Measurements from ENCODE around the gene SEPTIN10.
"Not testable (repeated sequence)": the region's sequence is repeated elsewhere in the genome, so short reads cannot be mapped to it uniquely, and the experiment has no call there.

The SEPTIN10 gene

GRCh38 chr2:109602617-109603188, 11.1 kb downstream of the SEPTIN10 start:
- DNase-seq (ENCODE audit: low read depth, low spot score) = no peak

DNA sequence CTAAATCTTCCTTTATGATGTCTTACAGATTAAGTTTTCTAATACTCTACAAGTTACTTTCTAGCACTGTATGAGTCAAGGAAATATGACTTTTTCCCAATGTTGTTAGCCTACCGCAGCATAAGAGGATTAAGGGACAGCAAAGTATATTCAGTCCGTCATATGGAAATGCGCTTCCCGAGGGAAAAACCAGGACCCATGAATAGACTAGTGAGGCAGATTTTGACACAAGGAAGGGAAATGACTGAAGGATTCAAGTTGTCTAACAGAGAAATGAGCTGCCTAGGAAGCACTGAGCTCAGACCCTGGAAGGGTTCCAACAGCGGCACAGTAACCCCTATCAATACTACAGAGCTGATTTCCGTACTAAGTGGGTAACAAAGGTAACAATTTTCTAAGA, 12.0 kb downstream of the SEPTIN10 start:
- no peak for DNase-seq (ENCODE audit: low read depth, low spot score)

- DNase-seq (ENCODE audit: low read depth, low spot score) = no peak
Measured at GRCh38 chr2:109597283-109597682, 16.5 kb downstream of the SEPTIN10 start.

DNA sequence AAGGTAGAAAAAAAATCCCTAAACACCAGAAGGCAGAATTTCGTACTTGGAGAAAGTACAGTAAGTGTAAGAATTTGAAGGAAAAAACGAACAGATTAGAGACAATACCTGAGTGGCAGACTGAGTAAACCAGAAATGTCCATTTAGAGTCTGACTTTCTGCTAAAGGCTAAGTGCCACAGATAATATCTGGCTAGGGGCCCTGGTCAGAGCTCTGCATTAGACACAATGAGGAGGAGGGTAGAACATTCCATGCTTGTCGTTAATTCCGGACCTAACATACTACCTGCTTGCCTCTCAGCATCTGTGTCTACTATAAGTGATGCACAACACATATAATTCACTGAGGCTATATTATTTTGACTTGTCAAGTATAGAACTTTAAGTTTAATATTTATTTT, 18.1 kb downstream of the SEPTIN10 start:
- DNase-seq (ENCODE audit: low read depth, low spot score) = no peak

- DNase-seq (ENCODE audit: low read depth, low spot score) = no peak
Measured at GRCh38 chr2:109594246-109594885, 19.4 kb downstream of the SEPTIN10 start.

DNA sequence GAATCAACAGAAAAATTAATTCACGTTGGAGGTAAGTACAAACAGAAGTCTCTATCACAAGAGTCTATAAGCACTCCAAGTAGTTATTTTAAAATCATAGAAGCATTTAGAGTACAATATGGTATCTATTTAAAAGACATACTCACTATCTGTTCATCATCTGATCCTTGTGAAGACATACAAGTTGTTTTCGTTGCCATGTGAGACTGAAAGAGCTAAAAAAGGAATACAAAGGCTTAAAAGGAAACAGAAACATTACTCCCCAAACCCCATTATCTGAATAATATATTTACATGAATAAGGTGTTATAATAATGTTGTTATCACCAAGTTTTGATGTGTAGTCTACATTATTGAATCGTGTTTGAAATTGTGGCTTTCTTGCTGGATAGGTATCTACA, 20.9 kb downstream of the SEPTIN10 start:
- no peak for DNase-seq (ENCODE audit: low read depth, low spot score)

DNA sequence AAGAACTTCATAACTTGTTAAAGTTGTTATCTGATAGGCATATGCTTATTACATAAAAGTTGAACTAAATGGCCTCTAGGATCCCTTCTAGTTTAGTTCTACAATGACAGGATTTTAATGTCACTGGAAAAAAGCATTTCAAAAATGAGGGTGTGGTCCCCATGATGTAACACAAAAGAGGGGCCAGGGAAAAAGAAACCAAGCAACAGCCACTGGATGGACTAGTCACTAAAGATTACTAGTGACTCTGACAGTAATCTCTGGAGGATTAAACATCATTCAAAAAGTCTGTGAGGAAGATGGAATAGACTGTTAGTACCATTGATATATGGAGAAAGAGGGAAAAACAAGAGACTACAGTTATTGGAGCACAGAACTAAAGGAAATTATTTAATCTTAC, 22.6 kb downstream of the SEPTIN10 start:
- DNase-seq (ENCODE audit: low read depth, low spot score) = no peak

GRCh38 chr2:109586687-109587086, 27.1 kb downstream of the SEPTIN10 start:
- no peak for DNase-seq (ENCODE audit: low read depth, low spot score)

- no peak for DNase-seq (ENCODE audit: low read depth, low spot score)
Measured at GRCh38 chr2:109582928-109583895, 30.6 kb downstream of the SEPTIN10 start.

- DNase-seq (ENCODE audit: low read depth, low spot score) = not testable (repeated sequence)
Measured at GRCh38 chr2:109577630-109578029, 36.1 kb downstream of the SEPTIN10 start.

DNA sequence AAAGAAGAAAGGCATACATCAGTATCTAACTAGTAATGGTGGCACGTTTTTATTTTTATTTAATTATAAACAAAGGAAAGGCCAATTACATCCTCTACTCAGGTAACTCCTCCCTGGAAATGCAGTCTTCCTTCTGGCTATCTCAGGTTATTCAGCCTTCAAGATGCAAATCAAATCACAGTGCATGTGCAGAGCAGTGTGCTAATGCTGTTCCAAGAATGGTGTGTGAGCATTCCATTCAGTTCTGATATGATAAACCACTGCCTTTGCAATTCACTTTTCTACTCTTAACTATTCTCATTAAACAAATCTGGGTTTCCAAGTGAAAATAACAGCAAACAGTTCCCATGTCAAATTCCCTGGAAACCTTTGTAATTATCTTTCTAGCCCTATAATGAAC, 38.4 kb downstream of the SEPTIN10 start:
- DNase-seq (ENCODE audit: low read depth, low spot score) = no peak

- no peak for DNase-seq (ENCODE audit: low read depth, low spot score)
Measured at GRCh38 chr2:109563980-109564550, 49.7 kb downstream of the SEPTIN10 start.

GRCh38 chr2:109563288-109563687, 50.5 kb downstream of the SEPTIN10 start:
- DNase-seq (ENCODE audit: low read depth, low spot score) = no peak

- no peak for DNase-seq (ENCODE audit: low read depth, low spot score)
Measured at GRCh38 chr2:109562421-109562820, 51.3 kb downstream of the SEPTIN10 start.

DNA sequence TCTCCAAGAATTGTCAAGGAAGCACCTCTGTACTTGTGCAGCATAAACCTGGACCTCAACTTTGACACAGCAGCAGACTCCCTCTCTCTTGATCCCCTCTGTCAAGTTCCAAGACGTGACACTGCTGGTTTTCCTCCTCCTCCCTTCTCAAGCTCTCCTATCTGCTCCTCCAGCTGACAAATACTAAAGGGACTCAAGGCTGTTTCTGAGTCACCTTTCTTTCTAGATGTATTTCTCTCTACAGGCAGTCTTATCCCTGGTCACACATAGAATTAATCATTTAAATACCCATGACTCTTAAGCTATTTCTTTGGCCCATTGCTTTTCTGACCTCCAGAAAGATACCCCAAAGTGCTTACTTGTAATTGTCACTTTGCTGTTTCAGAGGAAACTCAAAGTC, 53.5 kb downstream of the SEPTIN10 start:
- DNase-seq (ENCODE audit: low read depth, low spot score) = no peak

- DNase-seq (ENCODE audit: low read depth, low spot score) = no peak
Measured at GRCh38 chr2:109558076-109558882, 55.5 kb downstream of the SEPTIN10 start.

DNA sequence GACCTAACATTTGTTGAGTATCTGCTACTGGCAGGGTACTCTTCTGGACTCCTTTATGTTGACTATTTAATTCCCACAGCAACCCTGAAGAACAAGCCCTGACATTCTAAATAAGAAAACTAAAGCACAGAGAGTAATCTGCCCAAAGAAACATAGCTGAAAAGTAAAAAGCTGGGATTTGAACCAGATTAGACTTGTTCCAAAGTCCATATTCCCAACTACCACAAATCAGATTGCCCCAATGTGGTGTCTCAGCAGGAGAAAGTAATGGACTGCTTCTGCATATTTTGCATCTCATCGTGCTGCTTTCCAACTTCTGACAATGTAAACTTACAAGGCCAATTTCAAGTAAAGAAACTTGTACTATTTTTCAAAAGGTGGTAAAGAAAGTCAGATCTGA, 56.5 kb downstream of the SEPTIN10 start:
- DNase-seq (ENCODE audit: low read depth, low spot score) = no peak

GRCh38 chr2:109555346-109555900, 58.3 kb downstream of the SEPTIN10 start:
- DNase-seq (ENCODE audit: low read depth, low spot score) = no peak

GRCh38 chr2:109554758-109555157, 59.0 kb downstream of the SEPTIN10 start:
- DNase-seq (ENCODE audit: low read depth, low spot score) = no peak

DNA sequence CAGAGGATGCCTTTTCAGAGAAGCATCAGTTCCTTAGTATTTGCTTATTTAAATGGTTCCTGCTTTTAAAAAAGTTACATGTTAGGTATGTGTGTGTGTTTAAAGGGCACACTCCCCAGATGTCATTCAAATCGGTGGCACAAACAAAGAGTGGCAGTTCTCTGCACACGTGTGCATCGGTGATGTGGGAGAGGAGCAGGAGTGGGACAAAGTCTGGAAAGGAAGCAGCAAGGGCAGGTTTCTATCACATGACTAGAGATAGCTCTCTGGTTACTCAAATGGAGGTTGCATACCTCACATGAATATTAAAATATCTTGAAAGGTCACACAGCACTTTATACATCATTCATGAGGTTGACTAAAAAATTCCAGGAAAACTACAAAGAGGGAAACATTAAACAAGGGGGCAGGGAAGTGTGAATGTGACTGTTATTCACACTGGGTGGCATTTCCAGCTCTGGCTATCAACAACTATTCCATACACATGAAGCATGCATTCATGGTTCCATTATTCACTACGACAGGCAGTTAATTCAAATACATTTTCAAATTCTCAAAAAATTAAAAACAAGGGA, 64.7 kb downstream of the SEPTIN10 start:
- DNase-seq (ENCODE audit: low read depth, low spot score) = no peak

DNA sequence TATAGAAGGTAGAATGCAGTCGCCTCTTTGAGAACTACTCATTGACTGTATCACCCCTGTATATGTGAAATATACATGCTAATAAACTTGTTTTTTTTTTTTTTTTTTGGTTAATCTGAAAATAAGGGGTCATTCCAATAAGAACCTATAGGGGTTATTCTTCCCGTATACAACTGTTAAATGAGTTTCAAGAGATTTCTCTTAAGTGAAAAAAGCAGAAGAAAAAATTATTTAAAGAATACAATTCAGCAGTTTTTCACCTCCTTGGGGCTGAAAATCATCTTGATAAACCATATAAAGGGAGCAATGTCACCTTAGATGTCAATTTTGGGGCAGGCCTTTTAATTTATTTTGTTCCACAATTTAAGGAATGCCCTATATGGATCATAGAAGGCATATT, 66.5 kb downstream of the SEPTIN10 start:
- no peak for DNase-seq (ENCODE audit: low read depth, low spot score)

All from activated naive CD8-positive, alpha-beta T cell treated with anti-CD3 and anti-CD28 coated beads, Interleukin-2, amount 50 U/mL, for 16 hours (primary cell).